PC-3 (cell line): ENCODE measurements around the gene KISS1. TPM values are rescaled to one million over a fixed set of nuclear protein-coding genes. Genes with fewer than 3 reads are reported as not detected.

Experiments
- ATAC-seq: fragments of 200-7000 bp; cut with Tn5 transposase; 2 replicates; pipeline ENCODE4 v1.9.1; 2020; ENCODE audit warnings: mild to moderate bottlenecking, moderate library complexity
- BruUV-seq: library from RNA; stranded (reverse); fragments of 400-500 nt; replicated peaks from 2 replicates; lab custom pipeline; 2021; lab: Mats Ljungman, UMichigan
- CTCF ChIA-PET: fragments of 300-600 bp; sonication (Branson Sonifier 250); formaldehyde crosslinking; loops from one replicate; lab custom pipeline; 2022; ENCODE audit warnings: antibody characterized with exemption; lab: Charles Lee
- POLR2A ChIA-PET: fragments of 300-600 bp; sonication (Branson Sonifier 250); formaldehyde crosslinking; loops from one replicate; lab custom pipeline; 2022; ENCODE audit warnings: antibody characterized with exemption; ENCODE audit not compliant: unreplicated experiment; lab: Charles Lee
- DNase-seq: peaks from one replicate; pipeline ENCODE4 v3.0.0-alpha.2; 2015
- H2AFZ ChIP-seq: fragments of 300-600 bp; sonication (generic); 2 replicates; pipeline ENCODE4 v1.6.0; 2016; ENCODE audit warnings: antibody characterized with exemption, low read length
- H3F3A ChIP-seq: fragments of 300-600 bp; sonication (generic); one replicate; pipeline ENCODE4 v1.6.0; 2017; ENCODE audit warnings: antibody characterized with exemption, low read length, control low read depth, mild to moderate bottlenecking; ENCODE audit not compliant: unreplicated experiment
- H3K27ac ChIP-seq: fragments of 300-600 bp; sonication (generic); 2 replicates; pipeline ENCODE4 v1.5.1; 2016; ENCODE audit warnings: mild to moderate bottlenecking, low read length
- H3K27me3 ChIP-seq: fragments of 300-600 bp; sonication (generic); 2 replicates; pipeline ENCODE4 v1.6.1; 2016; ENCODE audit warnings: low read length, mixed read lengths
- H3K36me3 ChIP-seq: fragments of 300-600 bp; sonication (generic); 2 replicates; pipeline ENCODE4 v1.6.1; 2016; ENCODE audit warnings: low read depth, mixed run types, low read length, mixed read lengths
- H3K4me1 ChIP-seq: fragments of 300-600 bp; sonication (generic); 2 replicates; pipeline ENCODE4 v1.5.1; 2016; ENCODE audit warnings: low read length; ENCODE audit not compliant: insufficient read depth
- H3K4me2 ChIP-seq: fragments of 300-600 bp; sonication (generic); 2 replicates; pipeline ENCODE4 v1.6.0; 2016; ENCODE audit warnings: low read length
- H3K4me3 ChIP-seq: fragments of 300-600 bp; sonication (generic); 2 replicates; pipeline ENCODE4 v1.5.1; 2016; ENCODE audit warnings: mild to moderate bottlenecking, low read length, mixed read lengths
- H3K79me2 ChIP-seq: fragments of 300-600 bp; sonication (generic); 2 replicates; pipeline ENCODE4 v1.6.1; 2017; ENCODE audit warnings: low read length, mixed read lengths
- H3K9ac ChIP-seq: fragments of 300-600 bp; sonication (generic); 2 replicates; pipeline ENCODE4 v1.6.0; 2016; ENCODE audit warnings: mild to moderate bottlenecking, low read length
- H3K9me2 ChIP-seq: fragments of 300-600 bp; sonication (generic); replicated peaks from 2 replicates; pipeline ENCODE4 v1.6.1; 2016; ENCODE audit warnings: mixed run types, low read length, mixed read lengths
- H3K9me3 ChIP-seq: fragments of 300-600 bp; sonication (generic); 2 replicates; pipeline ENCODE4 v1.6.1; 2016; ENCODE audit warnings: low read length, mixed read lengths
- H4K20me1 ChIP-seq: fragments of 300-600 bp; sonication (generic); 2 replicates; pipeline ENCODE4 v1.6.1; 2016; ENCODE audit warnings: low read length, mixed read lengths
- CTCF ChIP-seq: fragments of 300-600 bp; sonication (generic); conservative IDR thresholded peaks from 2 replicates; pipeline ENCODE4 v1.5.1; 2017; ENCODE audit warnings: antibody characterized with exemption, low read depth, mild to moderate bottlenecking, low read length
- EZH2 ChIP-seq: fragments of 300-600 bp; sonication (generic); IDR thresholded peaks from one replicate; pipeline ENCODE4 v1.6.1; 2017; ENCODE audit warnings: antibody characterized with exemption, mild to moderate bottlenecking, low read length; ENCODE audit not compliant: unreplicated experiment
- EZH2phosphoT487 ChIP-seq: fragments of 300-600 bp; sonication (generic); IDR thresholded peaks from 2 replicates; pipeline ENCODE4 v1.6.1; 2018; ENCODE audit warnings: mild to moderate bottlenecking, antibody characterized with exemption, low read length, borderline replicate concordance
- intact Hi-C: fragments of 100-400 bp; cut with micrococcal nuclease; formaldehyde crosslinking; loops from 2 replicates; pipeline ENCODE4 v1.9.0; 2023
- total RNA-seq: library from RNA; depleted of rRNA; stranded (reverse); fragments of >200 nt; gene quantifications from 2 replicates; pipeline ENCODE4 v1.2.3, GENCODE V29; 2014

Gene KISS1
- total RNA-seq, 1 experiment from 2014 or later = 12.3 TPM

GRCh38 chr1:204157962-204158361 lies 38.3 kb downstream of the KISS1 start:
- Histone ChIP-seq H3K36me3 (no peaks in the 10 kb centered on the region), H3K4me3 (no peak overlapping the region), H3K9ac (no peak overlapping the region), H3K4me2 (no peak overlapping the region), H2AFZ (no peak overlapping the region), H3K9me3 (no peaks in the 10 kb centered on the region), H3K4me1 (peaks cover 16% of the 10 kb centered on the region), H3K27ac (no peak overlapping the region), H3F3A (no peaks in the 10 kb centered on the region), H3K27me3 (no peaks in the 10 kb centered on the region), H3K9me2 (no peaks in the 10 kb centered on the region), H3K79me2 (no peaks in the 10 kb centered on the region), H4K20me1 (no peaks in the 10 kb centered on the region)
- ChIA-PET POLR2A (no interaction called here), CTCF (interaction anchor here (0.5 kb wide), 1 partner anchor 53 kb away, joined by 7 read pairs; no protein-coding TSS in a partner anchor)
- DNase-seq = no peak
- TF ChIP-seq EZH2phosphoT487 (no peak), CTCF (no peak), EZH2 (no peak)
- ATAC-seq = no peak
- intact Hi-C loops = no loop called here
- no TSS peak for BruUV-seq

- intact Hi-C loops = no loop called here
- Histone ChIP-seq H3K4me3 (no peak overlapping the region), H4K20me1 (no peaks in the 10 kb centered on the region), H3F3A (no peaks in the 10 kb centered on the region), H3K36me3 (no peaks in the 10 kb centered on the region), H3K27ac (no peak overlapping the region), H3K27me3 (no peaks in the 10 kb centered on the region), H3K79me2 (no peaks in the 10 kb centered on the region), H3K4me1 (peaks cover 12% of the 10 kb centered on the region; the same call in 1 of the 2 replicates), H3K9me3 (no peaks in the 10 kb centered on the region), H3K9me2 (no peaks in the 10 kb centered on the region), H3K9ac (no peak overlapping the region), H3K4me2 (no peak overlapping the region), H2AFZ (no peak overlapping the region)
- DNase-seq = no peak
- no TSS peak for BruUV-seq
- TF ChIP-seq EZH2 = no peak
- no peak for TF ChIP-seq EZH2phosphoT487
- TF ChIP-seq CTCF = no peak
- POLR2A ChIA-PET = no interaction called here
- no peak for ATAC-seq
- CTCF ChIA-PET = no interaction called here
Measured at GRCh38 chr1:204155881-204156280, 40.4 kb downstream of the KISS1 start.

GRCh38 chr1:204154568-204155255 lies 41.6 kb downstream of the KISS1 start:
- Histone ChIP-seq H2AFZ (no peak overlapping the region), H3K4me2 (no peak overlapping the region), H3K4me1 (peaks cover 14% of the 10 kb centered on the region; the same call in 1 of the 2 replicates), H3K27me3 (no peaks in the 10 kb centered on the region), H3K4me3 (no peak overlapping the region), H4K20me1 (no peaks in the 10 kb centered on the region), H3F3A (no peaks in the 10 kb centered on the region), H3K9me3 (no peaks in the 10 kb centered on the region), H3K9me2 (no peaks in the 10 kb centered on the region), H3K9ac (no peak overlapping the region), H3K36me3 (no peaks in the 10 kb centered on the region), H3K79me2 (no peaks in the 10 kb centered on the region), H3K27ac (no peak overlapping the region)
- intact Hi-C loops = no loop called here
- no TSS peak for BruUV-seq
- no peak for ATAC-seq
- CTCF ChIA-PET = no interaction called here
- POLR2A ChIA-PET = no interaction called here
- no peak for DNase-seq
- TF ChIP-seq EZH2 (no peak), EZH2phosphoT487 (no peak)
